ENCODE measurements around the gene TRIM45.

GRCh38 chr1:117077267-117077666 is 44.3 kb downstream of the TRIM45 start:
- TF ChIP-seq SUZ12 (IDR thresholded peaks at IDR 0.05) (no peak), FOXM1 (IDR thresholded peaks at IDR 0.05; ENCODE audit: borderline replicate concordance) (no peak), SP1 (IDR thresholded peaks at IDR 0.05) (no peak), FOXK2 (IDR thresholded peaks at IDR 0.05) (no peak), PKNOX1 (IDR thresholded peaks at IDR 0.05) (no peak), ZNF384 (IDR thresholded peaks at IDR 0.05) (no peak)

Data from HEK293T (cell line).